IPS-15b (cell line): Measurements from ENCODE around the gene NSUN5.
"Not testable (repeated sequence)": the region's sequence is repeated elsewhere in the genome, so short reads cannot be mapped to it uniquely, and the experiment has no call there.

Experiments used
- H3K27me3 ChIP-seq: one replicate; pipeline ENCODE4 v1.6.1; 2013; ENCODE audit warnings: low read length; ENCODE audit not compliant: control insufficient read depth, insufficient read depth
- H3K36me3 ChIP-seq: one replicate; pipeline ENCODE4 v1.6.1; 2013; ENCODE audit warnings: low read length; ENCODE audit not compliant: control insufficient read depth, insufficient read depth
- H3K4me1 ChIP-seq: one replicate; pipeline ENCODE4 v1.6.1; 2013; ENCODE audit warnings: mild to moderate bottlenecking, low read length; ENCODE audit not compliant: control insufficient read depth, insufficient read depth
- H3K4me3 ChIP-seq: one replicate; pipeline ENCODE4 v1.5.1; 2013; ENCODE audit warnings: low read depth, low read length
- H3K9ac ChIP-seq: one replicate; pipeline ENCODE4 v1.6.1; 2013; ENCODE audit warnings: low read depth, mild to moderate bottlenecking, low read length
- H3K9me3 ChIP-seq: one replicate; pipeline ENCODE4 v1.6.1; 2013; ENCODE audit warnings: mild to moderate bottlenecking, low read length; ENCODE audit not compliant: control insufficient read depth, insufficient read depth

NSUN5 gene

GRCh38 chr7:73307436-73307835 lies 1.2 kb downstream of the NSUN5 start:
- Histone ChIP-seq H3K36me3 (peaks cover 17% of the 10 kb centered on the region), H3K9ac (no peak overlapping the region), H3K9me3 (no peaks in the 10 kb centered on the region), H3K27me3 (no peaks in the 10 kb centered on the region), H3K4me3 (peak overlapping the region; percentile 89), H3K4me1 (no peaks in the 10 kb centered on the region)

GRCh38 chr7:73304612-73305387 lies 3.8 kb downstream of the NSUN5 start:
- not testable (repeated sequence) for H3K4me3 ChIP-seq, H3K9ac ChIP-seq, H3K27me3 ChIP-seq, H3K9me3 ChIP-seq, H3K4me1 ChIP-seq
- peaks cover 17% of the 10 kb centered on the region for H3K36me3 ChIP-seq

GRCh38 chr7:73304071-73304470 lies 4.6 kb downstream of the NSUN5 start:
- Histone ChIP-seq H3K4me1 (no peaks in the 10 kb centered on the region), H3K9ac (no peak overlapping the region), H3K4me3 (no peak overlapping the region), H3K9me3 (no peaks in the 10 kb centered on the region), H3K36me3 (peaks cover 17% of the 10 kb centered on the region), H3K27me3 (no peaks in the 10 kb centered on the region)

- H3K9ac ChIP-seq = no peak overlapping the region
- no peaks in the 10 kb centered on the region for H3K4me1 ChIP-seq
- H3K9me3 ChIP-seq = no peaks in the 10 kb centered on the region
- no peak overlapping the region for H3K4me3 ChIP-seq
- no peaks in the 10 kb centered on the region for H3K27me3 ChIP-seq
- peaks cover 17% of the 10 kb centered on the region for H3K36me3 ChIP-seq
These were observed 5.1 kb downstream of the NSUN5 start for GRCh38 chr7:73303546-73303945.

GRCh38 chr7:73302846-73303245 lies 5.8 kb downstream of the NSUN5 start:
- not testable (repeated sequence) for H3K27me3 ChIP-seq, H3K4me3 ChIP-seq, H3K9me3 ChIP-seq, H3K4me1 ChIP-seq, H3K9ac ChIP-seq
- peaks cover 17% of the 10 kb centered on the region for H3K36me3 ChIP-seq

- H3K4me1 ChIP-seq, H3K4me3 ChIP-seq, H3K9me3 ChIP-seq, H3K9ac ChIP-seq, H3K27me3 ChIP-seq: not testable (repeated sequence)
- H3K36me3 ChIP-seq = peaks cover 17% of the 10 kb centered on the region
These were observed 7.5 kb downstream of the NSUN5 start for GRCh38 chr7:73301108-73301507.

- H3K4me3 ChIP-seq, H3K4me1 ChIP-seq, H3K9ac ChIP-seq, H3K9me3 ChIP-seq, H3K27me3 ChIP-seq: not testable (repeated sequence)
- peaks cover 14% of the 10 kb centered on the region for H3K36me3 ChIP-seq
These were observed 8.8 kb downstream of the NSUN5 start for GRCh38 chr7:73299812-73300211.

- H3K27me3 ChIP-seq = not testable (repeated sequence)
These were observed 10.9 kb downstream of the NSUN5 start for GRCh38 chr7:73297706-73298105.

GRCh38 chr7:73297235-73297634 lies 11.4 kb downstream of the NSUN5 start:
- H3K9ac ChIP-seq, H3K4me1 ChIP-seq, H3K36me3 ChIP-seq, H3K27me3 ChIP-seq, H3K9me3 ChIP-seq, H3K4me3 ChIP-seq: not testable (repeated sequence)

More at GRCh38 chr7:73297706-73298105, 10.9 kb downstream of the NSUN5 start:
- not testable (repeated sequence) for H3K4me3 ChIP-seq, H3K9me3 ChIP-seq, H3K4me1 ChIP-seq, H3K36me3 ChIP-seq, H3K9ac ChIP-seq

- H3K27me3 ChIP-seq, H3K4me3 ChIP-seq, H3K9me3 ChIP-seq, H3K36me3 ChIP-seq, H3K4me1 ChIP-seq, H3K9ac ChIP-seq: not testable (repeated sequence)
These were observed 31.4 kb downstream of the NSUN5 start for GRCh38 chr7:73277210-73277609.

GRCh38 chr7:73267813-73268212 lies 40.8 kb downstream of the NSUN5 start:
- H3K9ac ChIP-seq, H3K4me1 ChIP-seq, H3K36me3 ChIP-seq, H3K4me3 ChIP-seq, H3K9me3 ChIP-seq, H3K27me3 ChIP-seq: not testable (repeated sequence)

- H3K36me3 ChIP-seq, H3K9me3 ChIP-seq, H3K4me3 ChIP-seq, H3K9ac ChIP-seq, H3K27me3 ChIP-seq, H3K4me1 ChIP-seq: not testable (repeated sequence)
These were observed 41.8 kb downstream of the NSUN5 start for GRCh38 chr7:73266719-73267368.
